ENCODE results near the gene PLCL2.

The PLCL2 gene

DNA sequence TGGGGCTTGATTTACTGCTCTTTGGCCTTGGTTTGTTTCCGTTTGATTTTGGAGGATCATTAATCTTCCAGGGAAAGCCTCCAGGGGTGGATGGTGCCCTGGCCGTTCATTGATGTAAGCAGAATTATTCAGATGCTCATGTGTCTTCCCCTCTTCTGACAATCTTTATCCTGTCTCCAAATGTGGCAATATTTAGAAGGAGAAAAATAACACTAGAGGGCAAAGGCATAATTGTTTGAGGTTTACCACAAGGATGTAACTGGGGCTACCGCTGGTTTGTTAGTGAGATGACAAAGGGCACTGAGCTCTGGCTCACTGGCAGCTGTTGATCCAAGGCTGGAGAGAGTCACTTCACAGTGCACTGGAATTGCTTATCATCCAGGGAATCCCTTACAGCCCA, 18.2 kb upstream of the PLCL2 start:
- no peak for DNase-seq

DNA sequence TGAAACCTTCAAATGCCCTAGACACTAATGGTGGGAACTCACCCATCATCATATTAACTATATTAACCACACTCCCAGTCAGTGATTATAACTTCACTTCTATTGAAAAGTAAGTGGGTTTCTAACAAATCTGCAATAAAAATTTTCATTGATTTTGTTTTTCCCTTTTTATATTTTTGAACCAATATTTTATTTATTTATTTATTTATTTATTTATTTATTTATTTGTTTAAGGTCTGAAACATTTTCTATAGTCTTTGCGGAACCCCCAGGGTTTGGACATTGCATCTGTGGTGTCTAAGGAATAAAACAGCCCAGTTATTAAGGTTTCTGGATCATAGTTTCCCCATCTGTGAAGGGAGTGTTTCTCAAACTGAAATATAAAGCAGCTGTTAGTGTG, 16.2 kb upstream of the PLCL2 start:
- DNase-seq = no peak

DNA sequence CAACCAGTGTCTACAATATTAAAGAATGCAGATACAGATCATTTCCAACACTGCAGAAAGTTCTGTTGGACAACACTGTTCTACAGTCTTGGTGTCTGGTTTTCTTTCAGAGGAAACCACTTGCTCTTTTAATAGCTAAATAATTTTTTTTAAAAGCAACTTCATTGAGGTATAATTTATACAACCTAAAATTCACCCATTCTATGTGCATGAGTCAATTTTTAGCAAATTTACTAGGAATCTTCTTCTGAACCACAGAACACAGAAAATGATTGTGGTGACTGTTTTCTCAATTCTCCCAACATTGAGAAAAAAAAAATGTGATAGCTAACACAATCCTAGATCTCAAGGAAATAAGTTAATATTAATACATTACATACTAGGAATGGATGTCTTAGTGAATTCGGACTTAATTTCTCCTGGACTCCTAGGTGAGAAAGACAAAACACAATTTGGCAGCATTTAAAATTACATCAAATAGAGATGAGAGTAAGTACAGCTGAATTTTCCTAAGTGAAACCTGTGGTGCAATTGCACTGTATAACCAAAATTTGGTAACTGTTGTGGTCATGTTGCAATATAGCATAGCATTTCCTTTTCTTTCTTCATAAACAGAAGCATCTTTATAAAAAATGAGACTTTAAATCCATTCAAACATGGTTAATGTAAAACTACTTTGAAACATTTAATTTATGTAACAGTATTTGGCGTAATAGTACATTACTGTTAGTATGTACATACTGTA, 15.3 kb upstream of the PLCL2 start:
- peak in 1 of 3 donors; percentile 63 for DNase-seq

DNA sequence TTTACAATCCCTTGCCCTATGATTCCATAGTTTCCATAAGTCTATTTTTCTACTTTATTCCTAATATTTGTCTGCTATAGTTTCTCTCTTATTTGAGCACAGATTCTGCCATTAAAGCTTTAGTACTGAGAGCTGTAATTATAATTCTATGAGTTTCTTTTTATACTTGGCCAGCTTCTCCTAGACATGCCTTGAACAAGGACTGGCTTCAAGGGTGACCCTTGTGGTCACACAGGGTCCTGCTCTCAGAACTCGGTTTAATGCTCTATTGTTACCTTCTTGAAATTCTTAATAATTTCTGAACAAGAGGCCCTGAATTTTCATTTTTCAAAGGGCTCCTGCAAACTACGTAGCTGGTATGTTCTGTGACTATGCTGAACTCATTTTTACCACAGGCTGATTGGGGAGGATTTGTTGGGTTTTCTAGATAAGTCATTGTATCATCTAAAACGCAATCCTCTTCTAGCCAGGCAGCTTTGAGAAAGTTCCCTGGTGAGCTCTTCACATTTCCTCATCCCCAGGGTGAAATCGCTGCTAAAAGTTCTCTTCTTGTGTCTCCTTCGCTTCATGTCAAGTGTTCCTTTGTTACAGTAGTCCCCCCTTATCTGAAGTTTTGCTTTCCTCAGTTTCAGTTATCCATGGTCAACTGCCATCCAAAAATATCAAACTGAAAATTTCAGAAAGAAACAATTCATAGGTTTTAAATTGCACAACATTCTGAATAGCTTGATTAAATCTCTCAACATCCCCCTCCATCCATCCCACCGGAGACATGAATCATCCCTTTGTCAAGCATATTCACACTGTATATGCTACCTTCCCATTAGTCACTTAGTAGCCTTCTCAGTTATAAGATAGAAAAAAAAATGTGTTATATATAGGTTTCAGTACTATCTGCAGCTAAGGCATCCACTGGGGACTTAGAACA, 12.6 kb upstream of the PLCL2 start:
- DNase-seq = peak in 2 of 3 donors; percentile 46 to 58

DNA sequence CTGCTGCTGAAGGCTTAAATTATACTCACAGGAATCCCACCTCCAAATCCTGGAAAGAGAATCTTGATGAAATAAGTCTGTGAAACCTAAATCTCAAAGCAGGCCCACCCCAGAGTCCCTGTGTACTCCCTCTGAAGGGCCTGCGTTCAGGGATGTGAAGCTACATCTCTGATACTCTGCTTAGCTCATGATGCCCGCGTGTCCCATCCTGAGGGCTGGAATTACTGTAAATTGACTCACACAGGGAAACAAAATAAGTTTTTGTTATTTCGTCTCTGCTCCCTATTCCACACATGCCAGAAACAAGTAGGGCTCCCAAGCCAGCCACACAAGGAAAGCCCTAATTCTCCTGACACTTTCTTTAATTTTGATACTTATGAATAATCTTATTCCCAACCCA, 10.9 kb upstream of the PLCL2 start:
- no peak for DNase-seq

DNA sequence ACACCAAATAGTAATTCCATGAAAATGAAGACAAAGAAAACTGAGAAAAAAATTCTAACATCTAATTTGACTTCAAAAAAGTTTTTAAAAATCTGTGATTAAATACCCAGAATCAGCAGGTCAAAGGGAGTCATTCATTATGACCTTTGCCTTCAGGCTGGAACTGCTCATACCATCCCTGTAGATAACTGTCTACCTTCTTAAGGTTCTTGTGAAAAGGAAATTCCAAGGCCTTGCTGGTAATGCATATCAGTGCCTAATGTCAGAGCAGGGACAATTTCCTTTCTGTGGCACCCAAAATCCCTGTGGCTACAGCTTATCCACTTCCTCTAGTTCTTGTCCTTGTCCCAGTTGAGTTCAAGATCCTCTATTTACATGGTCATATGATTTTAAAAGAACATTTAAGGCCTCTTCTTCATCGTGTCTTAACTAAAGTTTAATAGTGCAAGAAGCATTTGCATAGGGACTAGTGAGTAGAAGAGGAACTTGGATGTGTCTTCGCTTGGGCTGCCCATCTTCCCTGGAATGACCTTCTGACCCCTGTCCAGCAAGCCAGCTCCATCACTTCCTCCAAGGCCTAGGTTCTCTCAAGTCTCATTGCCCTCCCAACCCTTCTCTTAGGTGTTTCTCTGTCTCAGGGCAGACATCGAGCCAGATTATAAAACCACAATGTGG, 8.7 kb upstream of the PLCL2 start:
- DNase-seq = peak; percentile 55 to 59 (median 55)

DNA sequence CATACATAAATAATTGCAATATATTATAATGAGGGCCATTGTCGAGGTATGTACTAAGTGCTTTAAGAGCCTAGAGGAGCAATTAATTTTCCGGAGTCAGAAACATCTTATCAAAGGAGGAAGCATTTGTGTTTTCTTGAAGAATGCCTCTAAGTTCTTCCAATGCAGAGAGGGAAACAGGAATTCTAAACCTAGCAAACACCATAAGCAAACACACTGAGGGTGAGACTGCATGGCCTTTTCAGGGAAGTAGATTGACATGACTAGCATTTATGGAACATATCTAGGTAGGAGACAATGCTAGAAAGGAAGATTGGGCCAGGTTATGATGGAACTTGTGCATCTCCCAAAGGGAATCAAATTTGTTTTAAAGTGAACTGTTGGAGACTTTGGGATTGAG, 7.2 kb upstream of the PLCL2 start:
- DNase-seq = no peak

DNA sequence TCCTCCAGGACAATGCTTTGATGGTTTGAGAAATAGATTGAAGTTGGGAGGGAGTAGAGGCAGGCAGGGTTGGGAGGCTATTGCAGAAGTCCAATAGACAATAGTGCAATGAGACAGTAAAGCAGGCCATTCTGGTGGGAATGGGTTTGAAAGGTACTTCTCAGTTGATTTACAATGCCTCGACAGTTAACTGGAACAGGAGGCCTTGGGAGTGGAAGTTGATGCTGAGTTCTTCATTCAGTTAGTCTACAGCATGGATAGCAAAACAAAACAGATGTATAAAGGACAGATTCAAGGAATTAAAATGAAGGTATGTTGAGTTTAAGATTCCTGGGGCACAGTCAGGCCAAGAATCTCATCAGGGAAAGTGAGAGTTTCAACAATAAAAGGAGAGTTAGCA, 6.8 kb upstream of the PLCL2 start:
- DNase-seq = no peak

DNA sequence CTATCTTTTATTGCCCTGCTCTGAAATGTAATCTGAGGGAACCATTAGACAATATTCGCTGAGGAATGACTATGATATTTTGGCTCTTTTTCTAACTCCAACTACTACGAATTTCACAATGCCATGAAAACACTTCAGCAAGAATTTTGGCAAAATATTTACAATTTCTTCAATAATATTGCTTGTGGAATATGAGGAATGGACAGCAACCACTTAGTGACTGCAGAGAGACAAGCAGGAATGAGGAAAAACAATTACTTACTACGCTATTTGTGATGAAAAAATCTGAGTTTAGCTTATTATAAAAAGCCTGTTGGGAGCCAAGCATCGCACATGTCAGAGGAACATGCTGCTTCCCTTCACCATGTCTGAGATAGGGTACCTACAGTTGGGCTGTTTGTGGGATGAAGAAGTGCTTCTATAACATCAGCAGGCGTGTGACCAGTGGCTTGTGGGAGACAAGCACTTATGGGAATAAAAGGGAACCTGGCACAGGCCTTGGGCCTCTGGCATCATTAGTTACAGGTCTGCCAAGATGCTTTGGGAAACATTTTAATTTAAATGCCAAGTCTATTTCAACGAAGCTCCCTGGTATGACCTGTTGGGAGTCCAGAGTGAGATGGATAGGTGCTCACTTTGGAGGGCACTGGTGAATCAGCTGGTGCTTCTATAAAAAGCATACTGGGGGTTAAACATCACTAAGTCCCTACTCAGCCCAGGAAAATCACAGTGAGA, 2.7 kb upstream of the PLCL2 start:
- DNase-seq = no peak

DNA sequence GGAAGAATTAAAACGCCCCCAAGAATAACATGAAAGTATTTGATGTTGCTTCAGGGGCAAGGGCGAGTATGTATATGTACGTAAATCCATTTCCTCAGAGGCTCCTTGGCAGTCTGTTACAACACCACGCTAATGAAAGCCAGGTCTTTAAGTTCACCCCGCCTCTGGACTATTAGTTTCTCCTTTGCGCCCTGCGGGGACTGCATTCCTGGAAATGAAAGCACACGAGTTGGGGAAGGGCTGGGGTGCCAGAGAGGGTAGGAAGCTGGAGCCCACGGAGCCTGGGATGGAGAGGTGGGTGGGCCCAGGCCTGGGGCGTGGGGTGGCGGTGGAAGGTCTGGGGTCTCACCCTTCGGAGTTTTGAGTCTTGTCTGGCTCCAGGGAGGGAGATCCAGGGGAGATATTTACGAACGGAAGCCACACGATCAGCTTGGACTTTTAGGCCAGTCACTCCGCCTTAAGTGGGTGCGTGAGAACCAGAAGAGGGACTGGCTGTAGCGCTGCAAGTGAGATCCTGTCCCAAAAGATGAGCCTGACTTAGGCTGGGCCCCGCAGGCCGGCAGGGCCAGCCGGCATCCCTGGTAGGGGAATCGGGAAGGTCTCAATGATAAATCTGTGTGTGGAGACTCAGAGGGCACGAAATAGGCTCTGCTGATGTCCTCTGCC, 1.6 kb upstream of the PLCL2 start:
- no peak for DNase-seq

DNA sequence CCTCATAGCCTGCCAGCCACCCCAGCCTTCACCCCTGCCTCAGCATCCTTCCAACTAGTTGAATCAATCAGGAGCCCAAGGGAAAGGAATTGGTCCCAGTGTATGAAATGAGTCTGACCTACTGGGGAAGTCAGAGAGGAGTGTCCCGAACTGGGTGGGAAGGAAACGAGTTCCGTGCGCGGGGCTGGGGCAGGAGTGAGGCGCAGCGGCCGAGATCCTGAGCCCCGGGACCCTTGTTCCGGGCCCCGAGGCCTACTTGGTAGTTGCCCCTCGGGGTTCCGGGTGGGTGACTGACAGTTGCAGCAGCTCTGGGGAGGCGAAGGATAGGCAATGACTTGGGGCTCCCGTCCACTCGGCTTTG, 1.1 kb upstream of the PLCL2 start:
- DNase-seq = no peak

DNA sequence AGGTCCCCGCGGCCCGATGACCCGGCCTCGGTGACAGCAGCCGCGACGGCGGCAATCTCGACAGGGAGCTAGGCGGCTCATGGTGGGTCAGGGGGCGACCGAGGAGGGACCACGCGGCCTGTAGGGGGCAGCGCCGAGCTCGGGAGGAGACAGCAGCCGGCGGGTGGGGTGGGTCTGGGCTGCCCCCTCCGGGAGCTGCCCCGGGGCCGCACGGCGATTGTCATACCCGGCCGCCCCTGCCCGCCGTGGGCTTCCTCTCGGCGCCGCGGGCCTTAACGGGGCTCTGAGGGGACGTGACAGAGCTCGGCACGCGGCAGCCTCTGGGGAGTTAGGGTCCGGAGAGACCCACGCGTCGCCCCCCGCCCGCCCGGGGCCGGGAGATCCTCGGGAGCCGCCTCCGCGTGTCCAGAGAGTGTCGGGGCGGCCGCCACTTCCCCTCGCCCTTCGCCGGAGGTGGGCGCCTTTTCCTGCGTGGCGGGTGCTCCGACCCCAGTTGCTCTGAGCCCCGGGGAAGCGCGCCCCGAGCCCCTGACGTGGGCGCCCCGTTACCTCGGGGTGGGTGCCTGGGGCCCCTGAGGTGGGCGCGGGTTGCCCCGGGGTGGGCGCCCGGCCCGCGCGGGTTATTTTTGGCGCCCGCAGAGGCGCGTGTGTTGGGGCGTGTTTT, 539 bp upstream of the PLCL2 start:
- DNase-seq = peak; percentile 38 to 82 (median 55)

DNA sequence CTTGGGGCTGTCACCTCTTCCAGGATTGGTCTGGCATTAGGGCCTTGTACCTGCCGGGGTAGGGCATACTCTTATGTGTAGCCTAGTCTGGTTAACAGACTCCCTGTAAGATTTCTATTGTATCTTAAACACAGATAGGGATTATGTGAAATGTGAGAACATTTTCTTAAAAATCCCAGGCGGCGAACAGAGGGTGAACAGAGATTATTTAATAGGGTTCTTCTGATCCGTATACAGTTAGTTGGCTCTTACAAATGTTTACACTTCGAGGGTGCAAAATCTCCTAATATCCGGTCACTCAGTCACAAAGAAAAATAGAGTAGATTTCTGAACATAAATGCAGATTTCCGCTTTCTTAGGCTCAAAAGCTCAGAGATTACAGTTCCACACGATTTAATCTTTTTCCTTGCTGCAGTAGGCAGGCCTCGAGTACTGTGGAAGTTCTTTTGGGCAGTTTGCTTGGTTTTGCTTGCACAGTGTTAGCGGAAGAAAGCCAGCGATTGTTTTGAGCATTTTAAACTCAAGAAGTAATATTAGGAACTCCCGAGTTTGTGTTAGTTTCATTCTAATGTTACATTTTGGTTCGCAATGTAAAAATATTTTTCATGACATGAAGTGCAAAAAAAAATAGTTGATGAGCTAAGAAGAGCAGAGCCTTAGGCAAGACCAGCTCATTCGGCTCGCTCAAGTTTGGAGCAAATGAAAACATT, 993 bp downstream of the PLCL2 start:
- DNase-seq = peak; percentile 24 to 39 (median 29)

DNA sequence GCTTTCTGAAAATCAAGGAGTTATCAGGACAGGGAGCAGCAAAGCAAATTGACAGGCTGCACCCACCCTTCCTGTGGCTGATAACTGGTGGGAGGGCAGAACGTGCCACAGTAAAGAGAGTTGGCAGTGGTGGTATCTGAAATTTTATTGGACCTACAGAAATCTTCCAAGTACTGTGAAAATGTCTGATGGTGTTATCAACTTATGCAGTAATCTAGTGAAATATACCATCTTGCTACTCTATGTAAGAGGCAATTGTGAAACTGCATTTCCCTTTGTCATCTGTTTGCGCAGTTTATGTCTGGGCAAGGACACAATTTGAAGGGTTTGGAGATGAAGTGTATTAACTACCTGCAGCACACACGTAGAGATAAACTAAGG, 1.5 kb downstream of the PLCL2 start:
- DNase-seq = peak; percentile 28 to 60 (median 59)

DNA sequence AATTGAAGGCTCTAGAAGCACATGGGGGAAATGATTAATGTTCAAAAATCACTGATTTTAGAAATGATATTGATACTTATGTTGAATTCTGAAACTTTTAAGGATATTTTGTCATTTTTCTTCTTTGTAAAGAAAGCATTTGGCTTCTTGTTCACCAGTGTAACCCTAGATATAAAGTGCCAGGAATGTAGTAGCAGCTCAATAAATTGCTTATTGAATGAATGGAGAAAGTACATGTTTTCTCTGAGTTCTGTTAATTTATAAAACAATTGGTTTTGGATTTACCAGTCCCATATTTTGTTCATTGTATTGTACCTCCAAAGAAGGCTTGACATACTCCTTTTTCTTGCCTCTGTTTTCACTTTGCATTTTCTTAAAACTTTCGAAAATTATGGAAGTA, 2.4 kb downstream of the PLCL2 start:
- no peak for DNase-seq

DNA sequence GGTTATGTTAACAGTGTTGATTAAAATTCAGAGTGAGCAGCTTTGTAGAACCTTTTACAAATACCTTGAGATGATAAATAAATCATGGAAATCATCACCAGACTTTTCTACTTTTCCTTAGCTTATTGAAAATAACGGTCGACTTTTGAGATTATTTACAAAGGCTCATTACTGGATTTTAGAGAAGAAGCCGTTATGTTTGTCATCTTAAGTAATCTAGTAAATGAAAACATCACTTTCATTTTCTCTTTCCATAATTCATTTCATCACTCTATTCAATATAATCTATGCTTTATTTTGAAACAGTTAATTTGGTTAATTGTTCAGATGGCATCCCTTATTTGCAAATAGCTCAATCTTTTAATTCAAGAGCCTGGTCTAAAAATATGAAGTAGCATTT, 3.6 kb downstream of the PLCL2 start:
- DNase-seq = peak in 2 of 3 donors; percentile 50 to 68

DNA sequence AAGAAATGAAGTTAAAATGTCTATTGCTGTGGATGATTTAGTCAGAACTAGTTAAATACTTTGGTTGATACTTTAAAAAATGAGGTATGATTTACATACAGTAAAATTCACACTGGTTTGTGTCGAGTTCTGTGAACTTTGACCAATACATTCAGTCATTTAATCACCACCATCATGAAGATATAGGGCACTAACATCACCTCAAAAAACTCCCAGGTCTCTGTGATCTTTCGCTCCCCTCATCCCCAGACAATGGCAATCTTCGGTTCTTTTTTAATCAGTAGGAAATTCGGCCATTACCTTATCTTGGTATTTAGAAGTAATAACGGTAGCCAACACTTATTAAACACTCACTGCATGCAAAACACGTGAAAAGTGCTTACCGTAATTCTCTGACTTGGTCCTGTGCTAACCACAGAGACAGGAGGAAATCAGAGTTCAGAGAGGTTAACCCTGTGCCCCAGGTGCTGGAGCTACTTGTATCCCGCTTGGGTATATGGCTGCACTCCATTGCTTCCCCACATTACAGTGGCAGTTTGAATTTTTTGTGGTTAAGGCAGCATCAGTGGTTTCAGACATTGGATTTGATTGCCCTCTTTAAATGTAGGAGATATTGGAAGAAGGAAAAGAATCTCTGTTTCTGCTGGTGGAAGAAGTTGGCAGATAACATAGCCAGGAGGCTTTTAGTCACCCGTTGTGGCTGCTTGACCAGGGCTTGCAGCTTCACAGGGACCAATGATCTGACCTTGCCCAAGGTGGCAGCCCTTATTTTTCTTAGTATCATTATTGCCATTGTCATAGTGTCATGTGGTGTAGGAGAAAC, 4.2 kb downstream of the PLCL2 start:
- DNase-seq = no peak

DNA sequence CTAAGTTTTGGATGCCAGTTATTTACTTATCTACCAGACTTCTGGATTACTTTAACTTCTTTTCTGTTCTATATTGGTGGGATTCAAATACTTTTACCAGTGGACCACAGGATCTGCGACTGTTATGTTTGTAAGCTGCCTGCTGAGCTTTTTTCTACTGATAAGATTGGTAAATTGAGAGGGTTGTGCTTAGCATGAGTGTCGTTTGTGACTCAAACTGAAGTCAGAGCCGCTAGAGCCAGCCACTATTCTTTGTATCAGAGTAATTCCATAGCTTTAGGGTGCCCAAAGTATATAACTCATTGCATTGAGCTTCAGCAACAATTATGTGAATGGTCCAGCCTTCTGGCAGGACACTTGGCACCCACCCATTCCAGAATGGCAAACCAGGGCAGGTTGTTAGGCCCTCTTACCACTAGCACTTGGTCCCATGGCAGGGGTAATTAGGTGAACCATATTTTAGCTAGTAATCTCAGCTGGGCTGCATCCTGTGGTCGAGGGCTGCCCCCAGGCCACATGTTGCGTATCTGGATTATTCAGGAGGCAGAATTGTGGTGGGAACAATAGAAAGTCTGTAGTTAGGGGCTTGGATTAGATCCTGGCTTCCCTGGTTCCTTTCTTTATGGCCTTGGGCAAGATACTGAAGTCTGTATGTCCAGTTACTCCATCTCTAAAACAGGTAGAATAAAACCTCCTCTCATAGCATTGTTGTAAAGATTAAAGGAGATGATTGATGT, 6.0 kb downstream of the PLCL2 start:
- DNase-seq = no peak

DNA sequence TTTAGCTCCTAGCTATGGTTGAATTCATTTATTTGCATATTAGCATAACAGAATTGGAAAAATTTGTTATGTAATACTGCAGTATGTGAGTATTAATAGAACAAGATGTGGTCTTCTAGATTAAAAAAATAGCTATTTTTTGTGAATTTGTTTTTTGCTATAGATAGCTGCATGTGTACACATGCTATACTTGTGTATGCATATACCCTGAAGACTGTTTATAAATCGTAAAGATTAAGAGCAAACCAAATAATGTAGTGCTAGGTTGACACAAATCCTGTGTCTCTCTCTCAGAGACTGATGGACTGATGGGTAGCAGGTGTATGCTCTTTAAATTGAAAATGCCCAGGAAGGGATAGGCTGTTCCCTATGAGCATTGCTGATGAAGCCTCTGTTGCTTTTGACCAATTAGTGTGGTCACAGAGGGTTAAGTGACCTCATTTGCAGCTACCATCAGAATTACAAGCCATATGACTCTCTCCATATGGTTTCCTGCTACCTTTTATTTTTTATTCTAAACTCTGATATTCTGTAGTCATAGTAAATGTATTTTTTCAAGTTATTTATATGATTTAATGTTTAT, 9.0 kb downstream of the PLCL2 start:
- no peak for DNase-seq
